PC-3 (cell line): ENCODE data around the gene NECTIN3. TPM values are rescaled to one million over a fixed set of nuclear protein-coding genes. Genes with fewer than 3 reads are reported as not detected.

ENCODE experiments used
- ATAC-seq: fragments of 200-7000 bp; cut with Tn5 transposase; 2 replicates; pipeline ENCODE4 v1.9.1; 2020; ENCODE audit warnings: mild to moderate bottlenecking, moderate library complexity
- BruUV-seq: library from RNA; stranded (reverse); fragments of 400-500 nt; replicated peaks from 2 replicates; lab custom pipeline; 2021; lab: Mats Ljungman, UMichigan
- CTCF ChIA-PET: fragments of 300-600 bp; sonication (Branson Sonifier 250); formaldehyde crosslinking; loops from one replicate; lab custom pipeline; 2022; ENCODE audit warnings: antibody characterized with exemption; lab: Charles Lee
- POLR2A ChIA-PET: fragments of 300-600 bp; sonication (Branson Sonifier 250); formaldehyde crosslinking; loops from one replicate; lab custom pipeline; 2022; ENCODE audit warnings: antibody characterized with exemption; ENCODE audit not compliant: unreplicated experiment; lab: Charles Lee
- DNase-seq: peaks from one replicate; pipeline ENCODE4 v3.0.0-alpha.2; 2015
- H2AFZ ChIP-seq: fragments of 300-600 bp; sonication (generic); 2 replicates; pipeline ENCODE4 v1.6.0; 2016; ENCODE audit warnings: antibody characterized with exemption, low read length
- H3F3A ChIP-seq: fragments of 300-600 bp; sonication (generic); one replicate; pipeline ENCODE4 v1.6.0; 2017; ENCODE audit warnings: antibody characterized with exemption, low read length, control low read depth, mild to moderate bottlenecking; ENCODE audit not compliant: unreplicated experiment
- H3K27ac ChIP-seq: fragments of 300-600 bp; sonication (generic); 2 replicates; pipeline ENCODE4 v1.5.1; 2016; ENCODE audit warnings: mild to moderate bottlenecking, low read length
- H3K27me3 ChIP-seq: fragments of 300-600 bp; sonication (generic); 2 replicates; pipeline ENCODE4 v1.6.1; 2016; ENCODE audit warnings: low read length, mixed read lengths
- H3K36me3 ChIP-seq: fragments of 300-600 bp; sonication (generic); 2 replicates; pipeline ENCODE4 v1.6.1; 2016; ENCODE audit warnings: low read depth, mixed run types, low read length, mixed read lengths
- H3K4me1 ChIP-seq: fragments of 300-600 bp; sonication (generic); 2 replicates; pipeline ENCODE4 v1.5.1; 2016; ENCODE audit warnings: low read length; ENCODE audit not compliant: insufficient read depth
- H3K4me2 ChIP-seq: fragments of 300-600 bp; sonication (generic); 2 replicates; pipeline ENCODE4 v1.6.0; 2016; ENCODE audit warnings: low read length
- H3K4me3 ChIP-seq: fragments of 300-600 bp; sonication (generic); 2 replicates; pipeline ENCODE4 v1.5.1; 2016; ENCODE audit warnings: mild to moderate bottlenecking, low read length, mixed read lengths
- H3K79me2 ChIP-seq: fragments of 300-600 bp; sonication (generic); 2 replicates; pipeline ENCODE4 v1.6.1; 2017; ENCODE audit warnings: low read length, mixed read lengths
- H3K9ac ChIP-seq: fragments of 300-600 bp; sonication (generic); 2 replicates; pipeline ENCODE4 v1.6.0; 2016; ENCODE audit warnings: mild to moderate bottlenecking, low read length
- H3K9me2 ChIP-seq: fragments of 300-600 bp; sonication (generic); replicated peaks from 2 replicates; pipeline ENCODE4 v1.6.1; 2016; ENCODE audit warnings: mixed run types, low read length, mixed read lengths
- H3K9me3 ChIP-seq: fragments of 300-600 bp; sonication (generic); 2 replicates; pipeline ENCODE4 v1.6.1; 2016; ENCODE audit warnings: low read length, mixed read lengths
- H4K20me1 ChIP-seq: fragments of 300-600 bp; sonication (generic); 2 replicates; pipeline ENCODE4 v1.6.1; 2016; ENCODE audit warnings: low read length, mixed read lengths
- EZH2 ChIP-seq: fragments of 300-600 bp; sonication (generic); IDR thresholded peaks from one replicate; pipeline ENCODE4 v1.6.1; 2017; ENCODE audit warnings: antibody characterized with exemption, mild to moderate bottlenecking, low read length; ENCODE audit not compliant: unreplicated experiment
- EZH2phosphoT487 ChIP-seq: fragments of 300-600 bp; sonication (generic); IDR thresholded peaks from 2 replicates; pipeline ENCODE4 v1.6.1; 2018; ENCODE audit warnings: mild to moderate bottlenecking, antibody characterized with exemption, low read length, borderline replicate concordance
- intact Hi-C: fragments of 100-400 bp; cut with micrococcal nuclease; formaldehyde crosslinking; loops from 2 replicates; pipeline ENCODE4 v1.9.0; 2023
- total RNA-seq: library from RNA; depleted of rRNA; stranded (reverse); fragments of >200 nt; gene quantifications from 2 replicates; pipeline ENCODE4 v1.2.3, GENCODE V29; 2014
- TF ChIP-seq, protein P1 (sequence below): fragments of 300-600 bp; sonication (generic); conservative IDR thresholded peaks from 2 replicates; pipeline ENCODE4 v1.5.1; 2017; ENCODE audit warnings: antibody characterized with exemption, low read depth, mild to moderate bottlenecking, low read length

NECTIN3 gene
- total RNA-seq, 1 experiment from 2014 or later: 12.8 TPM

DNA sequence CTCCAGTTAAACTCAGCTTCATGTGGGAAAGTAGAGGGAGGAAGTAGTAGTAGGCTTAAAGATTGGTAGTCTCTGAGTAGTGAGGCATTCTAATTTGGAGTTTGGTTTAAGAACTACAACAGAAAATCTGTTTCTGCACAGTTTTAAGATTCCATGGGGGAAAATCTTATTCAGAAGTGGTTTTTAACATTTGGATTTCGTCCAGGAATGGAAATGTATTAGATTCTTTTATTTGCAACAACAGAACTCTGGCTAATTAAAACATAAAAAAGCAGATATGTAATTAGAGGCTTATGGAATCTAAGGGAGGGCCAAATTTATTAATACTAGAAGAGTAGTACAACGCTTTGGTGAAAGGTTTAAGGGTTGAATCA is 36.0 kb downstream of the NECTIN3 start:
- H3K9me3 ChIP-seq: no peaks in the 10 kb centered on the region
- peaks cover 23% of the 10 kb centered on the region for H3K79me2 ChIP-seq
- ATAC-seq (no peak), DNase-seq (no peak)
- no peaks in the 10 kb centered on the region for H3K9me2 ChIP-seq
- H3K36me3 ChIP-seq: no peaks in the 10 kb centered on the region
- CTCF ChIA-PET: no interaction called here
- H3K27ac ChIP-seq: no peak overlapping the region
- no peak overlapping the region for H3K4me2 ChIP-seq
- H2AFZ ChIP-seq: no peak overlapping the region
- no TSS peak for BruUV-seq
- H4K20me1 ChIP-seq: no peaks in the 10 kb centered on the region
- no peaks in the 10 kb centered on the region for H3K4me1 ChIP-seq
- TF ChIP-seq EZH2phosphoT487: no peak
- TF ChIP-seq, protein P1, sequence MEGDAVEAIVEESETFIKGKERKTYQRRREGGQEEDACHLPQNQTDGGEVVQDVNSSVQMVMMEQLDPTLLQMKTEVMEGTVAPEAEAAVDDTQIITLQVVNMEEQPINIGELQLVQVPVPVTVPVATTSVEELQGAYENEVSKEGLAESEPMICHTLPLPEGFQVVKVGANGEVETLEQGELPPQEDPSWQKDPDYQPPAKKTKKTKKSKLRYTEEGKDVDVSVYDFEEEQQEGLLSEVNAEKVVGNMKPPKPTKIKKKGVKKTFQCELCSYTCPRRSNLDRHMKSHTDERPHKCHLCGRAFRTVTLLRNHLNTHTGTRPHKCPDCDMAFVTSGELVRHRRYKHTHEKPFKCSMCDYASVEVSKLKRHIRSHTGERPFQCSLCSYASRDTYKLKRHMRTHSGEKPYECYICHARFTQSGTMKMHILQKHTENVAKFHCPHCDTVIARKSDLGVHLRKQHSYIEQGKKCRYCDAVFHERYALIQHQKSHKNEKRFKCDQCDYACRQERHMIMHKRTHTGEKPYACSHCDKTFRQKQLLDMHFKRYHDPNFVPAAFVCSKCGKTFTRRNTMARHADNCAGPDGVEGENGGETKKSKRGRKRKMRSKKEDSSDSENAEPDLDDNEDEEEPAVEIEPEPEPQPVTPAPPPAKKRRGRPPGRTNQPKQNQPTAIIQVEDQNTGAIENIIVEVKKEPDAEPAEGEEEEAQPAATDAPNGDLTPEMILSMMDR: no peak
- TF ChIP-seq EZH2: no peak
- POLR2A ChIA-PET: no interaction called here
- H3K4me3 ChIP-seq: no peak overlapping the region
- intact Hi-C loops: no loop called here
- H3K27me3 ChIP-seq: no peaks in the 10 kb centered on the region
- no peak overlapping the region for H3K9ac ChIP-seq
- H3F3A ChIP-seq: no peaks in the 10 kb centered on the region

DNA sequence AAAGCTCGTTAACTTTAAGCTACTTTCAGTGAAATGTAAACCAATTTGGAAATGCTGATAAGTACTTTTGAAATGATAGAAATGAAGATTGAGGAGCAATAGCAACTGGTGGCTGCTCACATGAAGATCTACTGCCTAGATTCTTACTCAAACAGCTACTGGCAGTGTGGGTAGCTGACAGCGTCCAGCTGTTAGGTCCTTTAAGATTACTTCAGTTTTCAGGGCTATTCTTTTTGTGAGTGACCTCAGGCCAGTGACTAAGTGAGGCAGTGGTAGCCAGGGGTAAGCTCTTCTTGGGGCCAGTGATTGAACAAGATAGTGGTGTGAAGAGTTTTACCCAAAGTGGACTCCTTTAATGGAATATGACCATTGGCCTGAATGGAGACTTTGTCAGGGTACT is 41.3 kb downstream of the NECTIN3 start:
- Histone ChIP-seq H3K79me2 (peaks cover 11% of the 10 kb centered on the region), H3F3A (no peaks in the 10 kb centered on the region), H3K27me3 (no peaks in the 10 kb centered on the region), H3K9me3 (no peaks in the 10 kb centered on the region), H3K9me2 (no peaks in the 10 kb centered on the region), H2AFZ (no peak overlapping the region), H3K9ac (no peak overlapping the region), H3K4me3 (no peak overlapping the region), H3K4me1 (no peaks in the 10 kb centered on the region), H3K4me2 (no peak overlapping the region), H4K20me1 (no peaks in the 10 kb centered on the region), H3K36me3 (no peaks in the 10 kb centered on the region), H3K27ac (no peak overlapping the region)
- CTCF ChIA-PET: no interaction called here
- no peak for ATAC-seq
- BruUV-seq: no TSS peak
- no peak for DNase-seq
- TF ChIP-seq, protein P1: no peak
- TF ChIP-seq EZH2phosphoT487: no peak
- TF ChIP-seq EZH2: no peak
- intact Hi-C loops: no loop called here
- POLR2A ChIA-PET: no interaction called here

DNA sequence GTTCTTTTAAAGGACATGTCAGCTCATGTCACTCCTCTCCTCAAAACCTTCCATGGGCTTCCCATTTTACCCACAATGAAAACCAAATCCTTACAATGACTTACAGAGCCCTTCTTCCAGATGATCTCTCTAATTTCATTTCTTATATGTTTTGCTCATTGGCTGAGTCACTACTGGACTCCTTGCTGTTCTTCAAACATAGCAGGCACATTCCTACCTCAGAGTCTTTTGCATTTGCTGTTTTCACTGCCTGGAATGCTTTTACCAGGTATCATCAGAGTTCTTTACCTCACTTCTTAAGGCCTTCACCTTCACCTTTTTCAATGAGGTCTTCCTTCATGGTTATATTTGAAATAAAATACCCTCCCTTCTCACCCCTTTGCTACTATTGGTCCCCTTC is 57.3 kb downstream of the NECTIN3 start:
- POLR2A ChIA-PET: no interaction called here
- ATAC-seq (no peak), DNase-seq (peak; percentile 10)
- H2AFZ ChIP-seq: no peak overlapping the region
- CTCF ChIA-PET: no interaction called here
- no peak overlapping the region for H3K4me3 ChIP-seq
- no peak overlapping the region for H3K9ac ChIP-seq
- no peaks in the 10 kb centered on the region for H3K9me2 ChIP-seq
- no peaks in the 10 kb centered on the region for H4K20me1 ChIP-seq
- H3K79me2 ChIP-seq: no peaks in the 10 kb centered on the region
- TF ChIP-seq, protein P1: no peak
- TF ChIP-seq EZH2 (no peak), EZH2phosphoT487 (no peak)
- H3F3A ChIP-seq: no peaks in the 10 kb centered on the region
- H3K27me3 ChIP-seq: no peaks in the 10 kb centered on the region
- no peaks in the 10 kb centered on the region for H3K9me3 ChIP-seq
- no peaks in the 10 kb centered on the region for H3K36me3 ChIP-seq
- H3K4me1 ChIP-seq: peaks cover 9% of the 10 kb centered on the region
- intact Hi-C loops: no loop called here
- H3K27ac ChIP-seq: no peak overlapping the region
- H3K4me2 ChIP-seq: no peak overlapping the region
- no TSS peak for BruUV-seq
